Measurements from ENCODE around the gene FIGNL1. TPM values are rescaled to one million over a fixed set of nuclear protein-coding genes. Genes with fewer than 3 reads are reported as not detected.

The FIGNL1 gene
- total and polyA plus RNA-seq, 12 donors = 4.0 to 14.7 (median 7.8) TPM

DNA sequence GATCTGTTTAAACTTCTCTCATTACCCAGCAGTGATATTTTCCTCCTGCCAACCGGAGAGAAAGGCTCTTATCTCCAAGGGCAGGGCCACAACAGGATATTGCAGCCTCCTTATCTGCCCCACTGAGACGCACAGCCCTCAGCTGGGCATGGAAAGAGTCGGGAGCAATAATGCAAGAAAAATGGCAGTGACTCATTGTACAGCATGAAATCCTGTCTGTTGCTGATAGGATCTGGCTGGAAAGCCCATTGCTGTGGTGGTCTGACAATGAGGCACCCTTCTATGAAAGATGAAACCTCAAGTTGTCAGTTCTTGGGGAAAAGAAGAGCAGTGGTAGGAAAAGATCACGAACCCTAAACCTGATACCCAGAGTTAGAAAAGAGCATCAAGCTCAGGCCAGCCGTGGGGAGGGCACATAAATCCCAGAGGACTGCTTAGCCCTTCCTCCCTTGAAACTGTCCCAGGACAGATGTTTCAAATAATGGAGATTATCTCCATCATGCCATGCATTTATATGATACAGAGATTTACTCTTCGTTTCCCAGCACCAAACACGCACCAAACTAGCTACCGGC, 47.0 kb upstream of the FIGNL1 start:
- Histone ChIP-seq H3K9me3 (replicated peaks in 1 of 3) (no peaks in the 10 kb centered on the region), H3K27me3 (no peaks in the 10 kb centered on the region), H3K36me3 (replicated peaks in 1 of 2) (no peaks in the 10 kb centered on the region), H3K4me3 (no peak overlapping the region), H3K27ac (peak overlapping the region; percentile 38 to 89 (median 84)), H3K4me1 (replicated peaks in 1 of 2) (peaks cover 23 to 56% of the 10 kb centered on the region in 2 donors)
- TF ChIP-seq, protein P1, sequence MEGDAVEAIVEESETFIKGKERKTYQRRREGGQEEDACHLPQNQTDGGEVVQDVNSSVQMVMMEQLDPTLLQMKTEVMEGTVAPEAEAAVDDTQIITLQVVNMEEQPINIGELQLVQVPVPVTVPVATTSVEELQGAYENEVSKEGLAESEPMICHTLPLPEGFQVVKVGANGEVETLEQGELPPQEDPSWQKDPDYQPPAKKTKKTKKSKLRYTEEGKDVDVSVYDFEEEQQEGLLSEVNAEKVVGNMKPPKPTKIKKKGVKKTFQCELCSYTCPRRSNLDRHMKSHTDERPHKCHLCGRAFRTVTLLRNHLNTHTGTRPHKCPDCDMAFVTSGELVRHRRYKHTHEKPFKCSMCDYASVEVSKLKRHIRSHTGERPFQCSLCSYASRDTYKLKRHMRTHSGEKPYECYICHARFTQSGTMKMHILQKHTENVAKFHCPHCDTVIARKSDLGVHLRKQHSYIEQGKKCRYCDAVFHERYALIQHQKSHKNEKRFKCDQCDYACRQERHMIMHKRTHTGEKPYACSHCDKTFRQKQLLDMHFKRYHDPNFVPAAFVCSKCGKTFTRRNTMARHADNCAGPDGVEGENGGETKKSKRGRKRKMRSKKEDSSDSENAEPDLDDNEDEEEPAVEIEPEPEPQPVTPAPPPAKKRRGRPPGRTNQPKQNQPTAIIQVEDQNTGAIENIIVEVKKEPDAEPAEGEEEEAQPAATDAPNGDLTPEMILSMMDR (IDR thresholded peaks at IDR 0.05) = no peak
- TF ChIP-seq POLR2A (IDR thresholded peaks at IDR 0.05) = peak in 1 of 2 donors; percentile 58
- intact Hi-C loops (cut with DNase I) = no loop called here
- DNase-seq = peak; percentile 51 to 85 (median 82)
- 44 to 46% (median 45%) methylated on average over 8 of the region's 8 CpGs for WGBS, 4 donors

DNA sequence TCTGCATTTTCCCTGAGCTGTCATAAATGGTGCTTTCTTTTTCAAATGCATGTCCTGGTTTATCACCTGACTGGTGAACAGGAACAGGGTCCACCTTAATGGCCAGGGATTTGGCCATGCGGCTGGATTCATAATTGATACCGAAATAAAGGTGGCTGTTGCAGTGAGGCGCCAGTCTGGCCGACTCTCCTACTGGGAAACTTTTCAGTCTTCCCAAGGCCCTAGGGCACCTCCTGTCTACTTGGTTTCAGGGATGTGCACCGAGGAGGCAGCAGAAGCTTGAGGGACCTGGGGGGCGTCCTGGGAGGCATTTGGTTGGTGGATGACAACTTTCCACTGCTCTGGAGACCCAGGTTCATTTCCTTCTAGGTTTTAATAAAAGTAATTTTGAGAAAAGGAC, 46.4 kb upstream of the FIGNL1 start:
- Histone ChIP-seq H3K4me1 (replicated peaks in 1 of 2) (peaks cover 23 to 54% of the 10 kb centered on the region in 2 donors), H3K27ac (peak overlapping the region in 4 of 5 donors; percentile 38 to 89 (median 72)), H3K27me3 (no peaks in the 10 kb centered on the region), H3K36me3 (replicated peaks in 1 of 2) (no peaks in the 10 kb centered on the region), H3K4me3 (no peak overlapping the region), H3K9me3 (replicated peaks in 1 of 3) (no peaks in the 10 kb centered on the region)
- peak in 1 of 7 donors; percentile 28 for DNase-seq
- WGBS, 4 donors = 41 to 60% (median 50%) methylated on average over 2 to 6 of the region's 6 CpGs
- intact Hi-C loops (cut with DNase I) = no loop called here
- TF ChIP-seq, protein P1 (IDR thresholded peaks at IDR 0.05) = no peak
- no peak for TF ChIP-seq POLR2A (IDR thresholded peaks at IDR 0.05)

DNA sequence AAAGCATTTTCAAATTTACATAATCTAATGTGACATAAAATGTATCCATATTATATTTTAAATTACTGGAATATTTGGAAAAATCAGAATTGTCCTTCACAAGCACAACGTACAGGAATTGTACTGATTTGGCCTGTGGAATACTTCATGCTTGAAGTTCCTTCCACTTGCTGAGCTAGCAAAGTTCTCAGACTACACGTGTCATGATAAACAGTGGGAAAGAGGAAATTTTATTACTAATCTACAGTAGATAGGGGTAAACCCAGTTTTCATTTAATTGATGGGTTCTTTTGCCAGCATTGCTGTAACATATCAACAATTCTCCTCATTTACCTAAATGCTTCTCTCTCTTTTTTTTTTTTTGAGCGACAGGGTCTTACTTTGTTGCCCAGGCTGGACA, 45.6 kb upstream of the FIGNL1 start:
- TF ChIP-seq, protein P1 (IDR thresholded peaks at IDR 0.05) = no peak
- no peak for TF ChIP-seq POLR2A (IDR thresholded peaks at IDR 0.05)
- no peak for DNase-seq
- H3K36me3 ChIP-seq (replicated peaks in 1 of 2) = no peaks in the 10 kb centered on the region
- 62 to 67% (median 65%) methylated on average over 3 of the region's 3 CpGs for WGBS, 4 donors
- peaks cover 23 to 52% of the 10 kb centered on the region in 2 donors for H3K4me1 ChIP-seq (replicated peaks in 1 of 2)
- H3K9me3 ChIP-seq (replicated peaks in 1 of 3) = no peaks in the 10 kb centered on the region
- H3K27ac ChIP-seq = peak overlapping the region in 3 of 5 donors; percentile 59 to 89 (median 85)
- intact Hi-C loops (cut with DNase I) = no loop called here
- H3K27me3 ChIP-seq = no peaks in the 10 kb centered on the region
- H3K4me3 ChIP-seq = no peak overlapping the region

DNA sequence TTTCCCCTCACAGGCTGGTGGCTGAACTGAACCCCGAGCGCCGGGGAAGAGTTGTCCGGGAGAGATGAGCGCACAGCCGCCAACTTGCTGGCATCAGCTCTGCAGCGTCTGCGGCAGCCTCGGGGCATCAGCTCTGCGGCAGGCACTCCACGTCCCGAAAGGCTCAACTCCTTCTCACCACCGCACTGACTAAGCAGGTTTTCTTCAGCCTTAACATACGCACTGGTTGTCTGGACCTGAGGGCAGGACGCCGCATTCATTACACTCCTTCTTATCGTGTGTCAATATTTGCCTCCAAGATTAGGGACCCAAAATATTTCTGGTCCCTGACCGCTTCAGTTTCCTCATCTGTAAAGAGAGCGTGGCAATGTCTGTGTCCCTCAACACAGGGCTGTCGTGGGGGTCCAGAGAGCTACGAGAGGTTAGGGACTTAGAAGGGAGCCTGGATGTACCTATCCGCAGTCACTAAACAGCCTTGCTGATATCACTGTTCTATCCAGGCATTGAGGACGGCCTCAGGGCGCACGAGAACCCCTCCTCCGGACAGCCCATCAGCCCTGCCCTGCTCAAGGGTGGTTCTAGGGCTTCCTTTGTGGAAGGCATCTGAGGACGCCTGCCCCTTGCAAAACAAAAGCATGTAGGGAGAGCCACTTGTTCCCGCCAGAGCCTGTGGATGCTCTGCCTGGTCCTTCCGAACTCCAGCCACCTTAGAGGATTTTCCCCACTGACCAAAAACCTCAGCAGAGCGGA, 42.8 kb upstream of the FIGNL1 start:
- TF ChIP-seq, protein P1 (IDR thresholded peaks at IDR 0.05) = no peak
- no peak for TF ChIP-seq POLR2A (IDR thresholded peaks at IDR 0.05)
- H3K4me3 ChIP-seq = no peak overlapping the region
- H3K36me3 ChIP-seq (replicated peaks in 1 of 2) = no peaks in the 10 kb centered on the region
- peaks cover 23 to 49% of the 10 kb centered on the region in 2 donors for H3K4me1 ChIP-seq (replicated peaks in 1 of 2)
- no peak overlapping the region for H3K27ac ChIP-seq
- intact Hi-C loops (cut with DNase I) = no loop called here
- H3K9me3 ChIP-seq (replicated peaks in 1 of 3) = no peaks in the 10 kb centered on the region
- DNase-seq = no peak
- no peaks in the 10 kb centered on the region for H3K27me3 ChIP-seq
- 96 to 98% (median 97%) methylated on average over 27 to 30 of the region's 30 CpGs for WGBS, 4 donors

Data from adrenal gland (tissue), 12 donors.